K562 (cell line): ENCODE results near the gene DUSP9. TPM values are rescaled to one million over a fixed set of nuclear protein-coding genes. Genes with fewer than 3 reads are reported as not detected.

ENCODE experiments used
- ATAC-seq: fragments of 200-7000 bp; cut with Tn5 transposase; 3 replicates; pipeline ENCODE4 v1.9.1; 2020; ENCODE audit warnings: moderate library complexity
- BruUV-seq: library from RNA; stranded (reverse); fragments of 400-500 nt; replicated peaks from 2 replicates; lab custom pipeline; 2021; lab: Mats Ljungman, UMichigan
- CTCF ChIA-PET: fragments of 300-600 bp; formaldehyde crosslinking; extraction: SDS; loops from one replicate; lab custom pipeline; 2021; ENCODE audit warnings: low intra/inter-chr PET ratio; lab: Yijun Ruan, JAX
- POLR2A ChIA-PET: fragments of 300-600, 350-650 bp; sonication (Branson Sonifier 250); formaldehyde crosslinking; extraction: SDS; loops from one replicate; lab custom pipeline; 2021; ENCODE audit warnings: antibody characterized with exemption, inconsistent platforms; lab: Yijun Ruan, JAX
- DNase-seq, 4 experiments: peaks; one replicate each; pipeline versions ENCODE4 v3.0.0 to v3.0.0-alpha.2; 2011 to 2018; ENCODE audit warnings: low spot score in 3 of 4, mixed read lengths in 3 of 4; ENCODE audit errors: extremely low read depth in 1 of 4
- FAIRE-seq: peaks from 2 replicates; lab custom pipeline; 2011; peaks lifted over from hg19 to GRCh38; lab: Jason Lieb, UNC
- H2AFZ ChIP-seq: 2 replicates; pipeline ENCODE4 v1.6.0; 2011; ENCODE audit warnings: low read depth, low read length, control low read depth, inconsistent platforms
- H3K27ac ChIP-seq: fragments of 200-600 bp; 3 replicates; pipeline ENCODE4 v1.8.0; 2011; ENCODE audit warnings: low read depth, mild to moderate bottlenecking, control low read depth, inconsistent platforms, low read length, moderate library complexity, mixed read lengths; ENCODE audit errors: extremely low read depth
- H3K27me3 ChIP-seq, 2 experiments: fragments of 300-600 bp in 1 of 2; 2 replicates in 1 of 2; 3 replicates in 1 of 2; pipeline versions ENCODE4 v1.6.0 to v1.8.0; 2011; ENCODE audit warnings: inconsistent platforms in 2 of 2, low read length in 2 of 2, mild to moderate bottlenecking in 1 of 2, mixed read lengths in 1 of 2, moderate library complexity in 1 of 2; ENCODE audit not compliant: control insufficient read depth in 2 of 2, insufficient read depth in 2 of 2
- H3K36me3 ChIP-seq: fragments of 300-600 bp; 3 replicates; pipeline ENCODE4 v1.8.0; 2011; ENCODE audit warnings: mild to moderate bottlenecking, low read length, inconsistent platforms; ENCODE audit not compliant: control insufficient read depth, insufficient read depth
- H3K4me1 ChIP-seq, 2 experiments: fragments of 200-600 bp in 1 of 2; replicated peaks in 1 of 2; 2 replicates in 1 of 2; 3 replicates in 1 of 2; pipeline versions ENCODE4 v1.5.1 to v1.8.0; 2011; ENCODE audit warnings: inconsistent platforms in 2 of 2, low read length in 2 of 2, mild to moderate bottlenecking in 1 of 2, mixed read lengths in 1 of 2, moderate library complexity in 1 of 2; ENCODE audit not compliant: control insufficient read depth in 2 of 2, insufficient read depth in 2 of 2
- H3K4me2 ChIP-seq: 2 replicates; pipeline ENCODE4 v1.6.1; 2011; ENCODE audit warnings: low read length, control low read depth, inconsistent platforms, mixed read lengths; ENCODE audit not compliant: insufficient read depth
- H3K4me3 ChIP-seq: fragments of 200-600 bp; sonication (generic), shearing (Covaris generic); 2 replicates; pipeline ENCODE4 v1.5.1; 2016; ENCODE audit warnings: control low read depth, inconsistent platforms
- H3K79me2 ChIP-seq: fragments of 200-600 bp; 3 replicates; pipeline ENCODE4 v1.8.0; 2011; ENCODE audit warnings: low read length, inconsistent platforms; ENCODE audit not compliant: control insufficient read depth, insufficient read depth
- H3K9ac ChIP-seq, 2 experiments: 2 replicates each; pipeline versions ENCODE4 v1.6.0 to v1.6.1; 2011; ENCODE audit warnings: low read depth in 2 of 2, low read length in 2 of 2, control low read depth in 1 of 2, inconsistent platforms in 1 of 2, mild to moderate bottlenecking in 1 of 2, mixed read lengths in 1 of 2; ENCODE audit not compliant: insufficient read depth in 1 of 2
- H3K9me1 ChIP-seq: one replicate; pipeline ENCODE4 v1.6.0; 2011; ENCODE audit warnings: inconsistent platforms, mild to moderate bottlenecking, low read length, moderate library complexity; ENCODE audit not compliant: control insufficient read depth, insufficient read depth
- H3K9me3 ChIP-seq: replicated peaks from 2 replicates; pipeline ENCODE4 v1.5.1; 2011; ENCODE audit warnings: low read depth, low read length, inconsistent platforms; ENCODE audit not compliant: control insufficient read depth, insufficient read depth
- H4K20me1 ChIP-seq: replicated peaks from 2 replicates; pipeline ENCODE4 v1.6.1; 2011; ENCODE audit warnings: low read length, inconsistent platforms, mixed read lengths; ENCODE audit not compliant: control insufficient read depth, insufficient read depth
- CBX8 ChIP-seq: fragments of 200-600 bp; sonication (generic); IDR thresholded peaks from 2 replicates; pipeline ENCODE4 v1.6.1; 2012; ENCODE audit warnings: borderline replicate concordance, mixed run types, low read depth, mild to moderate bottlenecking, moderate library complexity, mixed read lengths, low read length, control low read depth, inconsistent platforms; ENCODE audit not compliant: poor library complexity, severe bottlenecking; ENCODE audit errors: extremely low read depth
- CTCF ChIP-seq, 3 experiments: IDR thresholded peaks in 2 of 3; conservative IDR thresholded peaks in 1 of 3; 2 replicates each; pipeline ENCODE4 v1.5.1; 2011 to 2012; ENCODE audit warnings: low read length in 3 of 3, mild to moderate bottlenecking in 3 of 3, control low read depth in 2 of 3, improper control_type of control experiment in 1 of 3, inconsistent platforms in 1 of 3, low read depth in 1 of 3, mixed read lengths in 1 of 3, moderate library complexity in 1 of 3; ENCODE audit not compliant: insufficient read depth in 2 of 3
- HNRNPLL ChIP-seq: fragments of 200-400 bp; formaldehyde crosslinking; IDR thresholded peaks from 2 replicates; pipeline ENCODE4 v1.6.1; 2017; ENCODE audit warnings: low read length, low read depth, mild to moderate bottlenecking; ENCODE audit not compliant: poor library complexity, severe bottlenecking
- MITF ChIP-seq: IDR thresholded peaks from 2 replicates; pipeline ENCODE4 v1.6.1; 2014; ENCODE audit warnings: antibody characterized with exemption
- PATZ1 ChIP-seq: fragments of 250-450 bp; sonication (Bioruptor Pico); IDR thresholded peaks from 2 replicates; pipeline ENCODE4 v1.5.0; 2020; ENCODE audit warnings: mild to moderate bottlenecking, borderline replicate concordance
- RUNX1 ChIP-seq: sonication (generic); IDR thresholded peaks from 2 replicates; pipeline ENCODE4 v1.6.1; 2016; ENCODE audit warnings: antibody characterized with exemption, low read depth
- SRSF1 ChIP-seq: fragments of 200-400 bp; formaldehyde crosslinking; IDR thresholded peaks from 2 replicates; pipeline ENCODE4 v1.6.1; 2017; ENCODE audit warnings: mild to moderate bottlenecking, low read depth, low read length, moderate library complexity
- ZBTB1 ChIP-seq: sonication (generic); formaldehyde crosslinking; IDR thresholded peaks from 2 replicates; pipeline ENCODE4 v1.8.1; 2023; ENCODE audit warnings: missing genetic modification reagents, low read depth, mild to moderate bottlenecking, borderline replicate concordance
- ZNF253 ChIP-seq: fragments of 250-450 bp; sonication (Bioruptor Pico); conservative IDR thresholded peaks from 2 replicates; pipeline ENCODE4 v1.6.1; 2021; ENCODE audit warnings: mild to moderate bottlenecking
- ZNF280B ChIP-seq: fragments of 250-450 bp; sonication (Bioruptor Pico); IDR thresholded peaks from 2 replicates; pipeline ENCODE4 v1.5.1; 2021; ENCODE audit warnings: mild to moderate bottlenecking
- ZNF778 ChIP-seq: fragments of 450-650 bp; formaldehyde crosslinking; IDR thresholded peaks from 2 replicates; pipeline ENCODE4 v1.4.0; 2020; ENCODE audit warnings: mild to moderate bottlenecking, moderate library complexity
- WGBS: fragments of 100-300 bp; shearing (Covaris generic); methylation state at CpG from one replicate; pipeline ENCODE4 v1.1.6; 2016; ENCODE audit warnings: low coverage, mixed read lengths; ENCODE audit not compliant: insufficient coverage; ENCODE audit errors: missing lambda C conversion rate; 5-methylcytosine and 5-hydroxymethylcytosine counted together
- in situ Hi-C: fragments of 300-500 bp; cut with MboI; formaldehyde crosslinking; loops from 4 replicates; pipeline ENCODE4 v1.15.0; 2018; ENCODE audit warnings: inconsistent platforms, mixed read lengths
- intact Hi-C: fragments of 100-400 bp; cut with micrococcal nuclease; formaldehyde crosslinking; loops from 2 replicates; pipeline ENCODE4 v1.14.2; 2022
- polyA plus RNA-seq, 8 experiments: library from polyadenylated mRNA; depleted of rRNA in 4 of 8; stranded (reverse) in 5 of 8; unstranded in 3 of 8; fragments of >200 nt; fragmentation: Nextera tagmentation in 2 of 8; fragmentation: Illumina TruSeq in 1 of 8; extraction: Ambion mirVana in 2 of 8; extraction: Trizol in 1 of 8; gene quantifications; 2 replicates each; pipeline versions ENCODE4 v1.2.1 to v1.2.3, GENCODE V29; 2011 to 2014; ENCODE audit warnings: inconsistent platforms in 1 of 8, missing spikeins in 1 of 8
- total RNA-seq, 7 experiments: library from RNA; depleted of rRNA in 6 of 7; stranded (reverse); fragments of >200 nt in 6 of 7; fragmentation: Illumina TruSeq in 2 of 7; extraction: Trizol in 2 of 7; gene quantifications; 2 replicates each; pipeline versions ENCODE4 v1.2.1 to v1.2.3, GENCODE V29; 2011 to 2021; ENCODE audit warnings: low replicate concordance in 1 of 7

The DUSP9 gene
- total and polyA plus RNA-seq, 9 of the 15 experiments (the other 6 are each of a cell fraction or from before 2014, with no cell fraction given) = 0.11 to 14.1 (median 5.5) TPM

GRCh38 chrX:153684467-153685155, 37.6 kb downstream of the DUSP9 start:
- ATAC-seq (no peak), DNase-seq (no peak), FAIRE-seq (no peak)
- Histone ChIP-seq H3K9ac (no peak overlapping the region), H3K36me3 (no peaks in the 10 kb centered on the region), H3K9me3 (peaks cover 5% of the 10 kb centered on the region; the same call in 1 of the 2 replicates), H3K4me2 (no peak overlapping the region), H3K79me2 (peaks cover 11% of the 10 kb centered on the region), H3K9me1 (no peaks in the 10 kb centered on the region), H4K20me1 (no peaks in the 10 kb centered on the region), H3K27ac (no peak overlapping the region), H3K27me3 (no peaks in the 10 kb centered on the region), H3K4me3 (no peak overlapping the region), H3K4me1 (peaks cover 11 to 37% of the 10 kb centered on the region in 2 experiments; a peak in 4 of 5 replicates), H2AFZ (no peak overlapping the region)
- POLR2A ChIA-PET = interaction anchor here (0.6 to 1.2 kb wide), 4 partner anchors 45 to 203 kb away, joined by 3 to 4 read pairs (median 3); no protein-coding TSS in a partner anchor
- 87% methylated on average over 3 of the region's 21 CpGs for WGBS
- in situ Hi-C loops (no loop called here), intact Hi-C loops (no loop called here)
- CTCF ChIA-PET = no interaction called here
- no TSS peak for BruUV-seq
- TF ChIP-seq ZNF778 (CRISPR knock-in tag) (no peak), ZBTB1 (CRISPR knock-in tag) (no peak), RUNX1 (no peak), HNRNPLL (no peak), MITF (no peak), SRSF1 (no peak), ZNF280B (CRISPR knock-in tag) (no peak), CTCF (IDR thresholded peaks at IDR 0.05 in 2 of 3, conservative IDR thresholded peaks at IDR 0.05 in 1 of 3; ENCODE audit: insufficient read depth in 2 of 3, low read depth in 1 of 3, low read length in 3 of 3) (no peak), ZNF253 (CRISPR knock-in tag) (no peak), PATZ1 (no peak), CBX8 (no peak)
